G401 (cell line): ENCODE measurements around the gene ARHGAP20. TPM values are rescaled to one million over a fixed set of nuclear protein-coding genes. Genes with fewer than 3 reads are reported as not detected.

ENCODE experiments used
- DNase-seq: peaks from one replicate; pipeline ENCODE4 v3.0.0-alpha.2; 2015; ENCODE audit warnings: low spot score
- in situ Hi-C: cut with HindIII; loops from 2 replicates; pipeline ENCODE4 v1.10.0; 2016; ENCODE audit warnings: low sequenced_read_pairs, mixed read lengths
- total RNA-seq: library from RNA; depleted of rRNA; stranded (reverse); fragments of >200 nt; shearing (Covaris generic); gene quantifications from 2 replicates; pipeline ENCODE4 v1.2.3, GENCODE V29; 2014

The ARHGAP20 gene
- total RNA-seq, 1 experiment from 2014 or later, result not detected

GRCh38 chr11:110564676-110565356 lies 147.4 kb downstream of the ARHGAP20 start:
- no peak for DNase-seq
- in situ Hi-C loops, result no loop called here

- no peak for DNase-seq
- in situ Hi-C loops, result no loop called here
Observed at GRCh38 chr11:110544779-110545178, 167.5 kb downstream of the ARHGAP20 start.

DNA sequence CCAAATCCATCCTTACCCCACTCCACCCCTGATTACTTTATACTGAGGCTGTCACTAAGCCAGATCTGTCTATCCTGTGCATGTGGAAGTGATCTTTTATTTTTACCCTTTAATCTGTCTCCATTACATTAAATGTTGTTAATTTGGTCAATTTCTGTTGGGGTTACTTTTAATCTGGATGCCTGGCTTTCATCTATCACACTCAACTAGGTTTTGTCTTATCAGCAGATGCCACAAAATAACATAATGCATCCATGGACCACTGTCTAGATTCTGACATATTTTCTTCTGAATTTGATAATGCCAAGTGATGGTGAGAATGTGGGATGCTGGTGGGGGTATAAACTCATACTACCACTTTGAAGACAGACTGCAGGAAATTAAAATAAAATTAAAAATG lies 174.1 kb downstream of the ARHGAP20 start:
- no peak for DNase-seq
- in situ Hi-C loops, result no loop called here

GRCh38 chr11:110530900-110531741 lies 181.1 kb downstream of the ARHGAP20 start:
- in situ Hi-C loops, result no loop called here
- no peak for DNase-seq

DNA sequence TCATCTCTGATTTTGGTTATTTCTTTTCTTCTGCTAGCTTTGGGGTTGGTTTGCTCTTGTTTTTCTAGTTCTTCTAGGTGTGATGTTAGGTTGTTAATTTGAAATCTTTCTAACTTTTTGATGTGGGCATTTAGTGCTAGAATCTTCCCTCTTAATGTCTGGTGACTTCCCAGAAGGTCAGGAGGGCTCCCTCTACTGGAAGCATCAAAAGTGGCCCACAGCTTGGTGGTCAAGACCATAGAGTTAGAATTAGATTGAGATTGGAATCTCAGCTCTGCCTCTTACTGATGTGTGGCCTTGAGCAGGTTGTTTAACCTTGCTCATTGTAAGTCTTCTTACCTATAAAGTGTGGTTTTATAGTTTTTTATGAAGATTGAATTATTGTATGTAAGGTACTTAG lies 183.2 kb downstream of the ARHGAP20 start:
- in situ Hi-C loops, result no loop called here
- no peak for DNase-seq

GRCh38 chr11:110527146-110527545 lies 185.1 kb downstream of the ARHGAP20 start:
- no peak for DNase-seq
- in situ Hi-C loops, result no loop called here
